Activated CD4-positive, alpha-beta memory T cell treated with anti-CD3 and anti-CD28 coated beads, Interleukin-2, amount 10 ng/mL, durations not matched to agents 7 days and 5 days (primary cell): ENCODE measurements around the gene PITPNB. TPM values are rescaled to one million over a fixed set of nuclear protein-coding genes. Genes with fewer than 3 reads are reported as not detected.
A peak's percentile ranks its signal among the peaks of the same experiment; 100 is the strongest.

Experiments
- CTCF ChIA-PET: fragments of 350-600 bp; sonication (Branson Sonifier 250); formaldehyde crosslinking; loops from one replicate; lab custom pipeline; 2021; ENCODE audit warnings: antibody characterized with exemption, inconsistent platforms; lab: Charles Lee
- POLR2A ChIA-PET: fragments of 350-600 bp; sonication (Branson Sonifier 250); formaldehyde crosslinking; loops from one replicate; lab custom pipeline; 2021; ENCODE audit warnings: antibody characterized with exemption; lab: Charles Lee
- DNase-seq: peaks from one replicate; pipeline ENCODE4 v3.0.0-alpha.2; 2020
- H3K27ac Mint-ChIP-seq: one replicate; pipeline ENCODE4 v1.8.0; 2021; ENCODE audit warnings: mild to moderate bottlenecking, mixed read lengths
- H3K27me3 Mint-ChIP-seq: one replicate; pipeline ENCODE4 v1.8.0; 2021; ENCODE audit warnings: mixed read lengths
- H3K36me3 Mint-ChIP-seq: one replicate; pipeline ENCODE4 v1.8.0; 2021; ENCODE audit warnings: low read depth, mixed read lengths
- H3K4me1 Mint-ChIP-seq: one replicate; pipeline ENCODE4 v1.8.0; 2021; ENCODE audit warnings: mixed read lengths
- H3K4me3 Mint-ChIP-seq: one replicate; pipeline ENCODE4 v1.8.0; 2021; ENCODE audit warnings: mild to moderate bottlenecking, mixed read lengths
- H3K9me3 Mint-ChIP-seq: one replicate; pipeline ENCODE4 v1.8.0; 2021; ENCODE audit warnings: mixed read lengths
- total RNA-seq, 2 experiments: library from RNA; stranded (reverse); gene quantifications; one replicate each; pipeline ENCODE4 v1.2.3, GENCODE V29; 2021

PITPNB gene
- 10 to 100 TPM; 85.7 to 96.0 TPM for total RNA-seq

- peaks cover 73% of the 10 kb centered on the region for H3K4me1 Mint-ChIP-seq
- H3K36me3 Mint-ChIP-seq: peaks cover 55% of the 10 kb centered on the region
- ChIA-PET POLR2A (interaction anchor here (0.7 to 4.4 kb wide), 16 partner anchors 7 to 1441 kb away, joined by 3 to 43 read pairs (median 4); partner anchors contain the start of genes CCDC117, HPS4 and SRRD), CTCF (interaction anchor here (0.7 to 2.5 kb wide), 13 partner anchors 11 to 854 kb away, joined by 3 to 19 read pairs (median 4); partner anchors contain the start of gene CCDC117)
- peak; percentile 98 for DNase-seq
- no peaks in the 10 kb centered on the region for H3K9me3 Mint-ChIP-seq
- H3K27ac Mint-ChIP-seq: peak within 1 kb of the TSS; percentile 99
- H3K27me3 Mint-ChIP-seq: no peaks in the 10 kb centered on the region
- peak within 1 kb of the TSS; percentile 100 for H3K4me3 Mint-ChIP-seq
These were observed at the start of gene PITPNB for GRCh38 chr22:27919222-27919941. TSS of gene PITPNB (minus strand) at chr22:27919256. CDS start at chr22:27919191, 65 bp downstream.

GRCh38 chr22:27966168-27967064, 47.4 kb upstream of the PITPNB start:
- no peak overlapping the region for H3K4me3 Mint-ChIP-seq
- POLR2A ChIA-PET: no interaction called here
- DNase-seq: no peak
- CTCF ChIA-PET: no interaction called here
- no peak overlapping the region for H3K27ac Mint-ChIP-seq
- H3K9me3 Mint-ChIP-seq: no peaks in the 10 kb centered on the region
- H3K36me3 Mint-ChIP-seq: no peaks in the 10 kb centered on the region
- H3K4me1 Mint-ChIP-seq: no peaks in the 10 kb centered on the region
- no peaks in the 10 kb centered on the region for H3K27me3 Mint-ChIP-seq

- no peaks in the 10 kb centered on the region for H3K36me3 Mint-ChIP-seq
- H3K27ac Mint-ChIP-seq: no peak overlapping the region
- no peaks in the 10 kb centered on the region for H3K27me3 Mint-ChIP-seq
- ChIA-PET CTCF (no interaction called here), POLR2A (no interaction called here)
- no peaks in the 10 kb centered on the region for H3K9me3 Mint-ChIP-seq
- no peak overlapping the region for H3K4me3 Mint-ChIP-seq
- no peaks in the 10 kb centered on the region for H3K4me1 Mint-ChIP-seq
- no peak for DNase-seq
These were observed 43.4 kb upstream of the PITPNB start for GRCh38 chr22:27962268-27963044.

GRCh38 chr22:27961680-27962079, 42.6 kb upstream of the PITPNB start:
- Mint-ChIP-seq H3K9me3 (no peaks in the 10 kb centered on the region), H3K4me3 (no peak overlapping the region), H3K4me1 (no peaks in the 10 kb centered on the region), H3K27me3 (no peaks in the 10 kb centered on the region), H3K27ac (no peak overlapping the region), H3K36me3 (no peaks in the 10 kb centered on the region)
- no peak for DNase-seq
- ChIA-PET POLR2A (no interaction called here), CTCF (no interaction called here)

- Mint-ChIP-seq H3K27me3 (no peaks in the 10 kb centered on the region), H3K4me1 (no peaks in the 10 kb centered on the region), H3K27ac (no peak overlapping the region), H3K36me3 (no peaks in the 10 kb centered on the region), H3K9me3 (no peaks in the 10 kb centered on the region), H3K4me3 (no peak overlapping the region)
- ChIA-PET CTCF (no interaction called here), POLR2A (no interaction called here)
- DNase-seq: no peak
These were observed 42.1 kb upstream of the PITPNB start for GRCh38 chr22:27961182-27961581.

- ChIA-PET POLR2A (no interaction called here), CTCF (interaction anchor here (1.3 kb wide), 1 partner anchor 12 kb away, joined by 3 read pairs; no protein-coding TSS in a partner anchor)
- H3K36me3 Mint-ChIP-seq: no peaks in the 10 kb centered on the region
- DNase-seq: no peak
- H3K27me3 Mint-ChIP-seq: no peaks in the 10 kb centered on the region
- H3K4me1 Mint-ChIP-seq: no peaks in the 10 kb centered on the region
- H3K27ac Mint-ChIP-seq: no peak overlapping the region
- no peaks in the 10 kb centered on the region for H3K9me3 Mint-ChIP-seq
- no peak overlapping the region for H3K4me3 Mint-ChIP-seq
These were observed 40.5 kb upstream of the PITPNB start for GRCh38 chr22:27959335-27960090.

GRCh38 chr22:27952779-27953178, 33.7 kb upstream of the PITPNB start:
- CTCF ChIA-PET: no interaction called here
- Mint-ChIP-seq H3K9me3 (no peaks in the 10 kb centered on the region), H3K4me3 (no peak overlapping the region), H3K27ac (no peak overlapping the region), H3K27me3 (no peaks in the 10 kb centered on the region), H3K36me3 (no peaks in the 10 kb centered on the region), H3K4me1 (no peaks in the 10 kb centered on the region)
- DNase-seq: no peak
- POLR2A ChIA-PET: no interaction called here

- DNase-seq: no peak
- POLR2A ChIA-PET: no interaction called here
- CTCF ChIA-PET: no interaction called here
- Mint-ChIP-seq H3K4me1 (no peaks in the 10 kb centered on the region), H3K27ac (no peak overlapping the region), H3K36me3 (peaks cover 2% of the 10 kb centered on the region), H3K27me3 (no peaks in the 10 kb centered on the region), H3K9me3 (no peaks in the 10 kb centered on the region), H3K4me3 (no peak overlapping the region)
These were observed 33.0 kb upstream of the PITPNB start for GRCh38 chr22:27952091-27952490.

GRCh38 chr22:27949421-27949820, 30.4 kb upstream of the PITPNB start:
- no peak for DNase-seq
- Mint-ChIP-seq H3K4me1 (peaks cover 3% of the 10 kb centered on the region), H3K27ac (no peak overlapping the region), H3K36me3 (peaks cover 3% of the 10 kb centered on the region), H3K4me3 (no peak overlapping the region), H3K27me3 (no peaks in the 10 kb centered on the region), H3K9me3 (no peaks in the 10 kb centered on the region)
- ChIA-PET CTCF (interaction anchor here (1.0 kb wide), 1 partner anchor 30 kb away, joined by 3 read pairs; the partner anchor contains the start of gene PITPNB), POLR2A (no interaction called here)

GRCh38 chr22:27948569-27948968, 29.5 kb upstream of the PITPNB start:
- H3K4me1 Mint-ChIP-seq: peaks cover 6% of the 10 kb centered on the region
- CTCF ChIA-PET: interaction anchor here (0.6 to 1.2 kb wide), 3 partner anchors 11 to 901 kb away, joined by 3 to 4 read pairs (median 3); partner anchors contain the start of gene PITPNB
- peaks cover 3% of the 10 kb centered on the region for H3K36me3 Mint-ChIP-seq
- H3K9me3 Mint-ChIP-seq: no peaks in the 10 kb centered on the region
- H3K27ac Mint-ChIP-seq: no peak overlapping the region
- no peak overlapping the region for H3K4me3 Mint-ChIP-seq
- H3K27me3 Mint-ChIP-seq: no peaks in the 10 kb centered on the region
- no peak for DNase-seq
- POLR2A ChIA-PET: no interaction called here

- H3K4me3 Mint-ChIP-seq: no peak overlapping the region
- H3K4me1 Mint-ChIP-seq: peaks cover 6% of the 10 kb centered on the region
- no peaks in the 10 kb centered on the region for H3K27me3 Mint-ChIP-seq
- no peaks in the 10 kb centered on the region for H3K9me3 Mint-ChIP-seq
- POLR2A ChIA-PET: no interaction called here
- CTCF ChIA-PET: interaction anchor here (1.2 kb wide), 1 partner anchor 12 kb away, joined by 3 read pairs; no protein-coding TSS in a partner anchor
- no peak overlapping the region for H3K27ac Mint-ChIP-seq
- peaks cover 3% of the 10 kb centered on the region for H3K36me3 Mint-ChIP-seq
- DNase-seq: no peak
These were observed 28.4 kb upstream of the PITPNB start for GRCh38 chr22:27947448-27947847.

GRCh38 chr22:27941143-27941542, 22.1 kb upstream of the PITPNB start:
- no peak for DNase-seq
- peaks cover 6% of the 10 kb centered on the region for H3K4me1 Mint-ChIP-seq
- no peak overlapping the region for H3K4me3 Mint-ChIP-seq
- H3K27me3 Mint-ChIP-seq: no peaks in the 10 kb centered on the region
- H3K9me3 Mint-ChIP-seq: no peaks in the 10 kb centered on the region
- CTCF ChIA-PET: no interaction called here
- POLR2A ChIA-PET: no interaction called here
- no peaks in the 10 kb centered on the region for H3K36me3 Mint-ChIP-seq
- no peak overlapping the region for H3K27ac Mint-ChIP-seq
